ENCODE measurements around the gene SKAP1.

Gene SKAP1

DNA sequence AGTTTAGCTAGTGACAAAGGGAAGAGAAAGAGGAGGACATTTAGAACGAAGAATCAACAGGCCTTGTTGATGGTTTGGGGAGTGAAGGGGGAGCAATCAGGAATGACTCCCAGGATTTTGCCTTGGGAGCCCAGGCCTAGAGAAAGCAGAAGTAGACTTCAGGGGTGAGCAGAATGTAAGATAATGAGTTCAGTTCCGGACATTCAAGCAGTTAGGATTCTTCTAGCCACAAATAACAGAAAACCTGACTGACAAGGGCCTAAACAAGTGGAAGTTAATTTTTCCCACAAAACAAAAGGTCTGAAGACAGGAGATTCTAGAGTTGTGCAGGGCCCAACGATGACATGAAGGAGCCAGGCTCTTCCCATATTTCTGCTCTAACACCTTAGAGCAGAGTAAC lies 45.9 kb downstream of the SKAP1 start:
- Histone ChIP-seq H3K9me3 (ENCODE audit: insufficient read depth, low read length) (no peaks in the 10 kb centered on the region), H3K9me2 (replicated peaks; ENCODE audit: insufficient read depth, low read length) (no peaks in the 10 kb centered on the region), H3K4me3 (ENCODE audit: insufficient read depth, low read length, poor library complexity, severe bottlenecking) (no peak overlapping the region), H3K27me3 (ENCODE audit: low read length) (no peaks in the 10 kb centered on the region), H3K9ac (ENCODE audit: low read length) (no peak overlapping the region), H3K79me2 (ENCODE audit: insufficient read depth, low read length) (no peaks in the 10 kb centered on the region), H4K20me1 (ENCODE audit: low read depth, low read length) (no peaks in the 10 kb centered on the region), H3K36me3 (ENCODE audit: low read length) (no peaks in the 10 kb centered on the region), H3F3A (ENCODE audit: insufficient read depth) (no peaks in the 10 kb centered on the region), H2AFZ (ENCODE audit: low read depth, low read length, severe bottlenecking) (no peak overlapping the region), H3K27ac (ENCODE audit: low read depth, low read length) (no peak overlapping the region), H3K4me2 (ENCODE audit: low read depth, low read length, poor library complexity, severe bottlenecking) (no peak overlapping the region)
- TF ChIP-seq, protein P1, sequence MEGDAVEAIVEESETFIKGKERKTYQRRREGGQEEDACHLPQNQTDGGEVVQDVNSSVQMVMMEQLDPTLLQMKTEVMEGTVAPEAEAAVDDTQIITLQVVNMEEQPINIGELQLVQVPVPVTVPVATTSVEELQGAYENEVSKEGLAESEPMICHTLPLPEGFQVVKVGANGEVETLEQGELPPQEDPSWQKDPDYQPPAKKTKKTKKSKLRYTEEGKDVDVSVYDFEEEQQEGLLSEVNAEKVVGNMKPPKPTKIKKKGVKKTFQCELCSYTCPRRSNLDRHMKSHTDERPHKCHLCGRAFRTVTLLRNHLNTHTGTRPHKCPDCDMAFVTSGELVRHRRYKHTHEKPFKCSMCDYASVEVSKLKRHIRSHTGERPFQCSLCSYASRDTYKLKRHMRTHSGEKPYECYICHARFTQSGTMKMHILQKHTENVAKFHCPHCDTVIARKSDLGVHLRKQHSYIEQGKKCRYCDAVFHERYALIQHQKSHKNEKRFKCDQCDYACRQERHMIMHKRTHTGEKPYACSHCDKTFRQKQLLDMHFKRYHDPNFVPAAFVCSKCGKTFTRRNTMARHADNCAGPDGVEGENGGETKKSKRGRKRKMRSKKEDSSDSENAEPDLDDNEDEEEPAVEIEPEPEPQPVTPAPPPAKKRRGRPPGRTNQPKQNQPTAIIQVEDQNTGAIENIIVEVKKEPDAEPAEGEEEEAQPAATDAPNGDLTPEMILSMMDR (IDR thresholded peaks at IDR 0.05; ENCODE audit: insufficient read depth, low read length, poor library complexity, severe bottlenecking) = no peak
- no peak for TF ChIP-seq EZH2phosphoT487 (conservative IDR thresholded peaks at IDR 0.05; ENCODE audit: low read length)

DNA sequence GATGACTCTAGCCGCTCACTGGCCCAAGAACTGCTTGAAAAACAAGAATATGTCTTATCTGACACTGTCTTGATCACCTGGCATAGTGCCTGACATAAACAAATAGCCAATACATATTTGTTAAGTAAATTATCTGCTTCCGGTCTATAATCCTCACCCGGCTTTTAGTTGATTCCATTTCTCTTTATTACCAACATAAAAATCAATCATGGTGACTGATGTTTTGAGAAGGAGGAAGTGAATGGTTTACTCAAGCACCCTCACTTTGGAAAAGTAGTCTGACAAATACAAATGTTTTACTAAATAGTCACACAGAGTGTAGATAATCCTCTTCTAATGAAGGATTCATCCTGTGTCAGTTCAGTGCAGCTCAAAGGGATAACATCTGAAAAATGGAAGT lies 47.0 kb downstream of the SKAP1 start:
- no peak overlapping the region for H3K27ac ChIP-seq (ENCODE audit: low read depth, low read length)
- no peak overlapping the region for H3K9ac ChIP-seq (ENCODE audit: low read length)
- H3K27me3 ChIP-seq (ENCODE audit: low read length) = no peaks in the 10 kb centered on the region
- H3F3A ChIP-seq (ENCODE audit: insufficient read depth) = no peaks in the 10 kb centered on the region
- no peaks in the 10 kb centered on the region for H4K20me1 ChIP-seq (ENCODE audit: low read depth, low read length)
- no peaks in the 10 kb centered on the region for H3K9me2 ChIP-seq (replicated peaks; ENCODE audit: insufficient read depth, low read length)
- H3K79me2 ChIP-seq (ENCODE audit: insufficient read depth, low read length) = no peaks in the 10 kb centered on the region
- H2AFZ ChIP-seq (ENCODE audit: low read depth, low read length, severe bottlenecking) = no peak overlapping the region
- no peak overlapping the region for H3K4me2 ChIP-seq (ENCODE audit: low read depth, low read length, poor library complexity, severe bottlenecking)
- H3K9me3 ChIP-seq (ENCODE audit: insufficient read depth, low read length) = no peaks in the 10 kb centered on the region
- TF ChIP-seq, protein P1 (IDR thresholded peaks at IDR 0.05; ENCODE audit: insufficient read depth, low read length, poor library complexity, severe bottlenecking) = no peak
- no peak for TF ChIP-seq EZH2phosphoT487 (conservative IDR thresholded peaks at IDR 0.05; ENCODE audit: low read length)
- no peaks in the 10 kb centered on the region for H3K36me3 ChIP-seq (ENCODE audit: low read length)
- H3K4me3 ChIP-seq (ENCODE audit: insufficient read depth, low read length, poor library complexity, severe bottlenecking) = no peak overlapping the region

DNA sequence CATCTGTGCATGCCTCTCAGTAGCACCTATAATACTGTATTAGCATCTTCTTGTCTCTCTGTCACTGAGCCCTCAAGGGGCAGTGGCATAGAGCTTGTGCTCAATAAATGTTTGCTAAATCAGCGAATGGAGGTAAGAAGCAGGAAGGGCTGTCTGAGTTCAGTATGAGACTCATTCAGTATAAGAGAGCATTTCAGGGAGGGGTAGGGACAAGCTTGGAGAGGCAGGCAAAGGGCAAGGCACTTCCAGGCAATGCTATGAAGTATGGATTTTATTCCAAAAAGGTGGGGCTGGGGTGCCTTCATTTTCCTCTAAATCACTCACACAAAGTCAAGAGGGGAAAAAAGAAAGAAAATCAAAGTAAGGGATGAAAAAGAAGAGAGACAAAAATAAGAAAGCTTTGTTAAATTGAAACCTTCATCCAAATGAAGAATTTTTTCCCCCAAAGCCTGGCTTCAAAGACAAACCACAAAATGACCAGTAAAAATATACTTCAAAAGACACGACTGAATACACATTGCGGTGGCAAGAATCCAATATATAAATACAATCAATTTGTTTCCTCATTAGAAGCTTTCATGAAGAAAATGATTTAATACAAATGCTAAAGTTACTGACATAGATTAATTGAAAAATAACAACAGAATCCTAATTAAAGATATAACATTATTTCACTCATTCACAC lies 51.2 kb downstream of the SKAP1 start:
- no peaks in the 10 kb centered on the region for H4K20me1 ChIP-seq (ENCODE audit: low read depth, low read length)
- no peak for TF ChIP-seq EZH2phosphoT487 (conservative IDR thresholded peaks at IDR 0.05; ENCODE audit: low read length)
- TF ChIP-seq, protein P1 (IDR thresholded peaks at IDR 0.05; ENCODE audit: insufficient read depth, low read length, poor library complexity, severe bottlenecking) = no peak
- no peaks in the 10 kb centered on the region for H3K36me3 ChIP-seq (ENCODE audit: low read length)
- H3K79me2 ChIP-seq (ENCODE audit: insufficient read depth, low read length) = no peaks in the 10 kb centered on the region
- H3K9me3 ChIP-seq (ENCODE audit: insufficient read depth, low read length) = no peaks in the 10 kb centered on the region
- no peak overlapping the region for H3K27ac ChIP-seq (ENCODE audit: low read depth, low read length)
- H2AFZ ChIP-seq (ENCODE audit: low read depth, low read length, severe bottlenecking) = no peak overlapping the region
- no peaks in the 10 kb centered on the region for H3F3A ChIP-seq (ENCODE audit: insufficient read depth)
- H3K27me3 ChIP-seq (ENCODE audit: low read length) = no peaks in the 10 kb centered on the region
- H3K9me2 ChIP-seq (replicated peaks; ENCODE audit: insufficient read depth, low read length) = no peaks in the 10 kb centered on the region
- no peak overlapping the region for H3K4me3 ChIP-seq (ENCODE audit: insufficient read depth, low read length, poor library complexity, severe bottlenecking)
- no peak overlapping the region for H3K4me2 ChIP-seq (ENCODE audit: low read depth, low read length, poor library complexity, severe bottlenecking)
- H3K9ac ChIP-seq (ENCODE audit: low read length) = no peak overlapping the region

Measured in SU-DHL-6 (cell line).